Progenitor cell of endocrine pancreas (in vitro differentiated cells): ENCODE data around the gene FOXO1. TPM values are rescaled to one million over a fixed set of nuclear protein-coding genes. Genes with fewer than 3 reads are reported as not detected.
A peak's percentile ranks its signal among the peaks of the same experiment; 100 is the strongest.

Experiments
- DNase-seq: peaks from one replicate; pipeline ENCODE4 v3.0.0; 2021; ENCODE audit warnings: low spot score; ENCODE audit not compliant: unreplicated experiment
- H3K27ac Mint-ChIP-seq: 2 replicates; pipeline ENCODE4 v1.8.0; 2021; ENCODE audit warnings: mild to moderate bottlenecking, moderate library complexity, mixed read lengths
- H3K27me3 Mint-ChIP-seq: 2 replicates; pipeline ENCODE4 v1.8.0; 2021; ENCODE audit warnings: mixed read lengths
- H3K36me3 Mint-ChIP-seq: 2 replicates; pipeline ENCODE4 v1.8.0; 2022; ENCODE audit warnings: mixed read lengths; ENCODE audit not compliant: insufficient read depth
- H3K4me1 Mint-ChIP-seq: 2 replicates; pipeline ENCODE4 v1.8.0; 2021; ENCODE audit warnings: low read depth, mixed read lengths
- H3K4me3 Mint-ChIP-seq: 2 replicates; pipeline ENCODE4 v1.8.0; 2021; ENCODE audit warnings: low read depth, mild to moderate bottlenecking, moderate library complexity, mixed read lengths
- H3K9me3 Mint-ChIP-seq: 2 replicates; pipeline ENCODE4 v1.8.0; 2021; ENCODE audit warnings: low read depth, mixed read lengths
- CTCF ChIP-seq: fragments of 200-600 bp; sonication (generic); IDR thresholded peaks from one replicate; pipeline ENCODE4 v1.5.0; 2021; ENCODE audit warnings: antibody characterized with exemption, mild to moderate bottlenecking; ENCODE audit not compliant: unreplicated experiment
- total RNA-seq: library from RNA; stranded (reverse); gene quantifications from 2 replicates; pipeline ENCODE4 v1.2.1, GENCODE V29; 2021

Gene FOXO1
- total RNA-seq, 1 donor from 2014 or later, result 15.7 TPM

- no peak for DNase-seq
- no peak overlapping the region for H3K4me3 Mint-ChIP-seq
- H3K4me1 Mint-ChIP-seq, result peaks cover 20% of the 10 kb centered on the region
- no peaks in the 10 kb centered on the region for H3K27me3 Mint-ChIP-seq
- TF ChIP-seq CTCF, result no peak
- no peak overlapping the region for H3K27ac Mint-ChIP-seq
- H3K9me3 Mint-ChIP-seq, result peaks cover 2% of the 10 kb centered on the region
- H3K36me3 Mint-ChIP-seq, result no peaks in the 10 kb centered on the region
Observed at GRCh38 chr13:40652588-40652940, 13.9 kb downstream of the FOXO1 start.

- DNase-seq, result no peak
- TF ChIP-seq CTCF, result no peak
- H3K36me3 Mint-ChIP-seq, result no peaks in the 10 kb centered on the region
- H3K27me3 Mint-ChIP-seq, result no peaks in the 10 kb centered on the region
- no peak overlapping the region for H3K4me3 Mint-ChIP-seq
- H3K4me1 Mint-ChIP-seq, result peaks cover 20% of the 10 kb centered on the region
- H3K27ac Mint-ChIP-seq, result no peak overlapping the region
- H3K9me3 Mint-ChIP-seq, result no peaks in the 10 kb centered on the region
Observed at GRCh38 chr13:40651866-40652587, 14.4 kb downstream of the FOXO1 start.

GRCh38 chr13:40648841-40649240 lies 17.6 kb downstream of the FOXO1 start:
- Mint-ChIP-seq H3K4me1 (peaks cover 21% of the 10 kb centered on the region), H3K4me3 (no peak overlapping the region), H3K27me3 (no peaks in the 10 kb centered on the region), H3K36me3 (no peaks in the 10 kb centered on the region), H3K27ac (no peak overlapping the region), H3K9me3 (no peaks in the 10 kb centered on the region)
- no peak for DNase-seq
- TF ChIP-seq CTCF, result no peak

GRCh38 chr13:40648040-40648439 lies 18.4 kb downstream of the FOXO1 start:
- TF ChIP-seq CTCF, result no peak
- Mint-ChIP-seq H3K9me3 (no peaks in the 10 kb centered on the region), H3K27ac (no peak overlapping the region), H3K27me3 (no peaks in the 10 kb centered on the region), H3K4me3 (no peak overlapping the region), H3K36me3 (no peaks in the 10 kb centered on the region), H3K4me1 (peaks cover 20% of the 10 kb centered on the region)
- no peak for DNase-seq

GRCh38 chr13:40644838-40645604 lies 21.4 kb downstream of the FOXO1 start:
- H3K4me3 Mint-ChIP-seq, result no peak overlapping the region
- no peaks in the 10 kb centered on the region for H3K27me3 Mint-ChIP-seq
- H3K27ac Mint-ChIP-seq, result peak overlapping the region; percentile 22
- DNase-seq, result no peak
- H3K36me3 Mint-ChIP-seq, result no peaks in the 10 kb centered on the region
- peaks cover 17% of the 10 kb centered on the region for H3K4me1 Mint-ChIP-seq
- TF ChIP-seq CTCF, result no peak
- H3K9me3 Mint-ChIP-seq, result no peaks in the 10 kb centered on the region
